Endodermal cell (in vitro differentiated cells): ENCODE results near the gene WASF3. TPM values are rescaled to one million over a fixed set of nuclear protein-coding genes. Genes with fewer than 3 reads are reported as not detected.

ENCODE experiments used
- DNase-seq: peaks from one replicate; pipeline ENCODE4 v3.0.0-alpha.2; 2017
- H3K27ac ChIP-seq: 2 replicates; pipeline ENCODE4 v1.5.1; 2013; ENCODE audit warnings: mild to moderate bottlenecking, low read depth, low read length, moderate library complexity
- H3K27me3 ChIP-seq: 2 replicates; pipeline ENCODE4 v1.6.1; 2013; ENCODE audit warnings: mild to moderate bottlenecking, low read length, moderate library complexity; ENCODE audit not compliant: insufficient read depth, control insufficient read depth, poor library complexity, severe bottlenecking
- H3K36me3 ChIP-seq: 2 replicates; pipeline ENCODE4 v1.7.0; 2013; ENCODE audit warnings: mild to moderate bottlenecking, low read length, moderate library complexity; ENCODE audit not compliant: control insufficient read depth, insufficient read depth
- H3K4me1 ChIP-seq: one replicate; pipeline ENCODE4 v1.7.0; 2013; ENCODE audit warnings: low read length; ENCODE audit not compliant: control insufficient read depth, insufficient read depth
- H3K4me3 ChIP-seq: 2 replicates; pipeline ENCODE4 v1.5.1; 2013; ENCODE audit warnings: mild to moderate bottlenecking, low read length, moderate library complexity
- H3K9ac ChIP-seq: 2 replicates; pipeline ENCODE4 v1.6.1; 2013; ENCODE audit warnings: mild to moderate bottlenecking, low read length, moderate library complexity; ENCODE audit not compliant: poor library complexity, severe bottlenecking; ENCODE audit errors: extremely low read depth
- H3K9me3 ChIP-seq: 2 replicates; pipeline ENCODE4 v1.6.1; 2013; ENCODE audit warnings: mild to moderate bottlenecking, low read length, moderate library complexity; ENCODE audit not compliant: control insufficient read depth
- H3K27ac Mint-ChIP-seq: 2 replicates; pipeline ENCODE4 v1.8.0; 2020; ENCODE audit warnings: mixed read lengths
- H3K27me3 Mint-ChIP-seq: 2 replicates; pipeline ENCODE4 v1.8.0; 2021; ENCODE audit warnings: mild to moderate bottlenecking, mixed read lengths; ENCODE audit not compliant: insufficient read depth
- H3K36me3 Mint-ChIP-seq: 2 replicates; pipeline ENCODE4 v1.8.0; 2020; ENCODE audit warnings: low read depth, mixed read lengths
- H3K4me1 Mint-ChIP-seq: 2 replicates; pipeline ENCODE4 v1.8.0; 2020; ENCODE audit warnings: mixed read lengths
- H3K4me3 Mint-ChIP-seq: 2 replicates; pipeline ENCODE4 v1.8.0; 2020; ENCODE audit warnings: mild to moderate bottlenecking, moderate library complexity, mixed read lengths
- H3K9me3 Mint-ChIP-seq: 2 replicates; pipeline ENCODE4 v1.8.0; 2020; ENCODE audit warnings: mild to moderate bottlenecking, mixed read lengths
- CTCF ChIP-seq: fragments of 200-600 bp; sonication (generic); conservative IDR thresholded peaks from 2 replicates; pipeline ENCODE4 v1.5.0; 2021; ENCODE audit warnings: antibody characterized with exemption, mild to moderate bottlenecking
- WGBS, 2 experiments: methylation state at CpG; one replicate each; pipeline versions ENCODE4 v1.1.5 to v1.1.7; 2013; ENCODE audit warnings: missing lambda C conversion rate in 2 of 2, mixed read lengths in 1 of 2; ENCODE audit not compliant: insufficient coverage in 1 of 2, insufficient read length in 1 of 2; 5-methylcytosine and 5-hydroxymethylcytosine counted together
- total RNA-seq, 2 donors: library from RNA; stranded (reverse); fragmentation: NEBNext Ultra II Directional in 1 of 2; extraction: Animal tissue kit (Norgen Biotek cat#: 25700) in 1 of 2; gene quantifications; 2 replicates in 1 of 2; 3 replicates in 1 of 2; pipeline ENCODE4 v1.2.1, GENCODE V29; 2021

The WASF3 gene
- total RNA-seq, 2 donors from 2014 or later, result 20.5 to 32.6 TPM

GRCh38 chr13:26600343-26600742 lies 42.9 kb downstream of the WASF3 start:
- H3K4me1 Mint-ChIP-seq, result peaks cover 10% of the 10 kb centered on the region
- H3K27ac ChIP-seq, result no peak overlapping the region
- TF ChIP-seq CTCF, result no peak
- no peak overlapping the region for H3K27ac Mint-ChIP-seq
- peaks cover 11% of the 10 kb centered on the region for H3K9me3 Mint-ChIP-seq
- no peaks in the 10 kb centered on the region for H3K36me3 Mint-ChIP-seq
- WGBS, 2 experiments, result 93 to 100% methylated on average over 1 of the region's 1 CpG
- H3K4me3 ChIP-seq, result no peak overlapping the region
- DNase-seq, result no peak
- H3K9ac ChIP-seq, result no peak overlapping the region
- no peaks in the 10 kb centered on the region for H3K27me3 Mint-ChIP-seq
- no peaks in the 10 kb centered on the region for H3K4me1 ChIP-seq
- no peaks in the 10 kb centered on the region for H3K36me3 ChIP-seq
- H3K27me3 ChIP-seq, result no peaks in the 10 kb centered on the region
- H3K9me3 ChIP-seq, result no peaks in the 10 kb centered on the region
- no peak overlapping the region for H3K4me3 Mint-ChIP-seq

- 84% methylated on average over 2 of the region's 2 CpGs; no CpG with 5 or more reads in 1 of the 2 experiments for WGBS, 2 experiments
- no peaks in the 10 kb centered on the region for H3K4me1 ChIP-seq
- no peak for DNase-seq
- H3K36me3 ChIP-seq, result no peaks in the 10 kb centered on the region
- Mint-ChIP-seq H3K4me1 (peaks cover 15% of the 10 kb centered on the region), H3K27me3 (no peaks in the 10 kb centered on the region), H3K4me3 (no peak overlapping the region), H3K9me3 (peaks cover 6% of the 10 kb centered on the region), H3K27ac (no peak overlapping the region), H3K36me3 (no peaks in the 10 kb centered on the region)
- no peaks in the 10 kb centered on the region for H3K27me3 ChIP-seq
- peak; percentile 49 for TF ChIP-seq CTCF
- H3K4me3 ChIP-seq, result no peak overlapping the region
- no peak overlapping the region for H3K27ac ChIP-seq
- no peak overlapping the region for H3K9ac ChIP-seq
- H3K9me3 ChIP-seq, result no peaks in the 10 kb centered on the region
Observed at GRCh38 chr13:26601669-26602068, 44.2 kb downstream of the WASF3 start.

- Mint-ChIP-seq H3K9me3 (peaks cover 1% of the 10 kb centered on the region), H3K4me1 (peaks cover 15% of the 10 kb centered on the region), H3K4me3 (no peak overlapping the region), H3K27me3 (no peaks in the 10 kb centered on the region), H3K36me3 (no peaks in the 10 kb centered on the region), H3K27ac (no peak overlapping the region)
- no peak for TF ChIP-seq CTCF
- no peak overlapping the region for H3K27ac ChIP-seq
- no peaks in the 10 kb centered on the region for H3K9me3 ChIP-seq
- no peaks in the 10 kb centered on the region for H3K36me3 ChIP-seq
- 88 to 95% methylated on average over 3 of the region's 3 CpGs for WGBS, 2 experiments
- H3K4me1 ChIP-seq, result no peaks in the 10 kb centered on the region
- H3K4me3 ChIP-seq, result no peak overlapping the region
- no peak for DNase-seq
- H3K9ac ChIP-seq, result no peak overlapping the region
- no peaks in the 10 kb centered on the region for H3K27me3 ChIP-seq
Observed at GRCh38 chr13:26602783-26603182, 45.3 kb downstream of the WASF3 start.
